Activated CD4-positive, alpha-beta T cell treated with anti-CD3 and anti-CD28 coated beads, Interleukin-2, amount 50 U/mL, for 1 hour (primary cell): ENCODE data around the gene IL32.
"Not testable (repeated sequence)": the region's sequence is repeated elsewhere in the genome, so short reads cannot be mapped to it uniquely, and the experiment has no call there.

Experiments used
- DNase-seq: peaks from one replicate; pipeline ENCODE4 v3.0.0-alpha.2; 2020

IL32 gene

GRCh38 chr16:3028716-3029319 is 36.6 kb upstream of the IL32 start:
- DNase-seq, result no peak

- no peak for DNase-seq
These were observed 35.8 kb upstream of the IL32 start for GRCh38 chr16:3029491-3030221.

- DNase-seq, result no peak
These were observed 34.9 kb upstream of the IL32 start for GRCh38 chr16:3030222-3031212.

DNA sequence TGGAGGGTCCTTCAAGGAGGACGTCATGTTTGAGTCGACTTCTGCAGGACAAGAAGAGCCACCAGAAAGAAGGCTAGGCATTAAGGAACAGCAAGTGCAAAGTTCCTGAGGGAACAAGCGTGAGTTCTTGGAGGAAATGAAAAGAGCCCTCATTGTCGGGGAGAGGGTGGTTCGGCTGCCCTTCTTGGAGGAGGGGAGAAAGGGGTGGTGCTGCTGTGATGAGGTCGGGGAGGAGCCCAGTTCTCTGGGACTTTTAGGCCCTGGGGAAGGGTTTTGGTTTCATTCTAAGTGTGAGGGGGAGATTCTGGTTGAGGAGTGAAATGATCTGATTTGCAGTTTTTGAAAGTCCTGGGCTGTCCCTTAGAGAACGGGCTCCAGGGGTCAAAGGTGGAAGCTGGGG is 32.8 kb upstream of the IL32 start:
- no peak for DNase-seq

DNA sequence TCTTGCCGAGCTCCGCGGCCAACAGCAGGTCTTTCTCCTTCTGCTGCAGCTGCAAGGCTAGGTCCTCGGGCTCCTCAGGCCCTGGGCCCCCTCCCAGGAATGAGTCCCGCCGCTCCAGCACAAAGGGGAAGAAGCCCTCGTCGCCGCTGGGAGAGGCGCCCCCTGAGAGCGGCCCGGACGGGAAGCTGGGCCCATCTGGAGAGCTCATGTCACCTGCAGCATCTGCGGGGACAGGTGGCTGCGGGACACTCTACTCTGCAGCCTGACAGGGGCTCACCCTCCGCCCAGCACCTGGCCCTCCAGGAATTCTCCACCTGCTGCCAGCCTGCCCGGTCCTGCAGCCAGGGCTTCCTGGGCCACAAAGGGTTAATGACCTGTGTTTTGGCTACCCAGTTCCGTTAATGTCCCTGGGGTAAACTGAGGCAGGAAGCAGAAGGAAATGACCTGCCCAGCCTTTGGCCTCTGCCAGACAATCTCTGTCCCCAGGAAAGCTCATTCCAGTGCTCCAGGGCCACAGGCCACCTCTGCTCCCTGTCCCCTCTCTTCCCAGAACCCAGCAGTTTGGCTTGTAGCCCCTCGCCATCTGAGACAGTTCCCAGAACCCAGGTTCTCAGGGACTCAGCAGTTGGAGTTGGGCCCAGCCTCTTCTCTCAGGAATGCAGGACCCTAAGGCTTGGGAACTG is 30.0 kb upstream of the IL32 start:
- DNase-seq, result no peak

- no peak for DNase-seq
These were observed 29.3 kb upstream of the IL32 start for GRCh38 chr16:3035972-3036725.

GRCh38 chr16:3036726-3037315 is 28.6 kb upstream of the IL32 start, which contains the start of gene BICDL2:
Gene BICDL2, minus strand, starts transcription at chr16:3036944. Its CDS starts 1,448 bp downstream, at chr16:3035496.
- no peak for DNase-seq

GRCh38 chr16:3038256-3038655 is 27.2 kb upstream of the IL32 start:
- DNase-seq, result no peak

- DNase-seq, result no peak
These were observed 26.5 kb upstream of the IL32 start for GRCh38 chr16:3038896-3039295.

DNA sequence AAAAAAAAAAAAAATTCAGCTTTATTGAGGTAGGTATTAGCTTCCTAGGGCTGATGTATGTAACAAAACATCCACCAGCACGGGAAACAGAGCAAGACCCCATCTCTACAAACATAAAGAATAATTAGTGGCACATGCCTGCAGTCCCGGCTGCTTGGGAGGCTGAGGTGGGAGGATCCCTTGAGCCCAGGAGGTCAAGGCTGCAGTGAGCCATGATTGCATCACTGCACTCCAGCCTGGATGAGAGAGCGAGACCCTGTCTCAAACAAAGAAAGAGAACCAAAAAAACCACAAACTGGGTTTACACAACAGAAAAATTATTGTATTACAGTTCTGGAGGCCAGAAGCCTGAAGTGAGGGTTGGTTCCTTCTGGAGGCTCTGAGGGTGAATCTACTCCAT is 23.1 kb upstream of the IL32 start:
- no peak for DNase-seq

GRCh38 chr16:3044708-3045107 is 20.7 kb upstream of the IL32 start:
- DNase-seq, result no peak

DNA sequence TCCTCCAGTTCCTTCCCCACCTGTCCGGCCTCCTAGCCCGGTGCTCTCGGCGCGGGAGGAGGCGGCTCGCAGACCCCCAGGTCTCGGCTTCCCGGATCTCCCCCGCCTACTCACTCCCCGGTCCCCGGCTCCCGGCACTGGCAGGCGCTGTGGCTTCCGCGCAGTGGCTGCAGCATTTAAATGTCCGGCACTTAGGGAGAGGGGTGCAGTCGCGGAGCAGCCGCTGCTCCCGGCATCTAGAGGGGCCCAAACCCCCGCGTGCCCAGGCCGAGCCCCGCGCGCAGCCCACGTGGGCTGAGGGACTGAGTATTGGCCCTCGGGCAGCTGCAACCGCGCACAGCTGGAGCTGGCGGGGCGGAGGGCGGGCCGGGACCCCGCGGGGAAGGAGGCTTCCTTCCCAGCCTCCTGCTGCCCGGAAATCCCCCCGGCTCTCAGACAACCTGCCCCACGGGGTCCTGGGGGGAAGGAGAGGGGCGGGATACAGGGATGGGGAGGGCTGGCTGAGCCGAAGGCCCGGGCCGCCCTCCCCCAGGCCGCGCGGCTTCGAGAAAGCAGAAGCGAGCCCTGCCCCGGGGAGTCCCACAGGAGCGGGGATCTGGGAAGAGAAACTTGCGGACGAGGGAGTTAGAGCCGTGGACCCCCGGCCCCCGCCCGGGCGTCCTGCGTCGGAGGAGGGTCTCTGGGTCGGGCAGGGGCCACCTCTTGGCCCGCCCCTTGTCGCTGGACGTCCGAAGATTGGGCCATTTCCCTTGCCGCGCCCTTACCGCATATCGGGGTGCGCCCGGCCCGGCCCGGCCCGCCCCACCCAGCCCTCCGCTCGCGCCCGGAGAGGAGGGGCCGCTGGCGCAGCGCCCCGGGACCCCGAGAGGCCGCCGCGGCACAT is 19.4 kb upstream of the IL32 start, which contains the start of gene MMP25:
Gene MMP25, plus strand, starts transcription at position 804 of the 883 bp plus-strand sequence. CDS start 357 bp downstream, outside the sequence.
- DNase-seq, result no peak

- no peak for DNase-seq
These were observed 18.6 kb upstream of the IL32 start for GRCh38 chr16:3046641-3047386.

DNA sequence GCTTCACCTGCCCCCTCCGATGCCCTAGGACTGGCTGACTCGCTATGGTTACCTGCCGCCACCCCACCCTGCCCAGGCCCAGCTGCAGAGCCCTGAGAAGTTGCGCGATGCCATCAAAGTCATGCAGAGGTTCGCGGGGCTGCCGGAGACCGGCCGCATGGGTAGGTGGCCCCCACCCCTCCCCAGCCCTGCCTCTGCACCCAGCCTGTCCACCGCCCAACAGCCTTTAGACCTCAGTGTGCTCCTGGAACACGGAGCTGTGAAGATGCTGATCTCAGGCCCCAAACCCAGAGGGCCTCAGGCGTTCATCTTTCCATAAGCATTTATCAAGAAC is 18.1 kb upstream of the IL32 start:
- DNase-seq, result no peak

- no peak for DNase-seq
These were observed 15.4 kb upstream of the IL32 start for GRCh38 chr16:3049921-3050481.

DNA sequence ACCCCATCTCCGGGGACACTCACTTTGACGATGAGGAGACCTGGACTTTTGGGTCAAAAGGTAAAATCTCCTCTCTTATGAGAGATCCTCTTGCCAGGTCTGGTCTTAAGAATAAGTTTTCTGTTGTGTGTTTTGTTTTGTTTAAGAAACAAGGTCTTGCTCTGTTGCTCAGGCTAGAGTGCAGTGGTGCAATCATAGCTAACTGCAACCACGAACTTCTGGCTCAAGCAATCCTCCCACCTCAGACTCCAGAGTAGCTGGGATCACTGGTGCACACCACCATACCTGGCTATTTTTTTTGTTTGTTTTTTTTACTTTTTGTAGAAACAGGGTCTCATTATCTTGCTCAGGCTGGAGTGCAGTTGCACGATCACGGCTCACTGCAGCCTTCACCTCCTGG is 15.0 kb upstream of the IL32 start:
- DNase-seq, result no peak

DNA sequence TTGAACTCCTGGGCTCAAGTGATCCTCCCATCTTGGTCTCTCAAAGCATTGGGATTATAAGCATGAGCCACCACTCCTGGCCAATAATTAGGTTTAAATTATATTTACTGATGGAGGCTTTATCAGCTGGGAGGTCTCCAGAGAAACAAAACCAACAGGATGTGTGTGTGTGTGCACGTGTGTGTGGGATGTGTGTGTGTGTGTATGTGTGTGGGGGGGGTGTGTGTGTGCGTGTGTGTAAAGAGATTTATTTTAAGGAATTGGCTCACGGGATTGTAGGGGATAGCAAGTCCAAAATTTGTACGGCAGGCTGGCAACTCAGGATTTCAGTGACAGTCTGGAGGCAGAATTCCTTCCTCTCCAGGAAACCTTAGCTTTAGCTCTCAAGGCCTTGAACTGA is 14.4 kb upstream of the IL32 start:
- no peak for DNase-seq

DNA sequence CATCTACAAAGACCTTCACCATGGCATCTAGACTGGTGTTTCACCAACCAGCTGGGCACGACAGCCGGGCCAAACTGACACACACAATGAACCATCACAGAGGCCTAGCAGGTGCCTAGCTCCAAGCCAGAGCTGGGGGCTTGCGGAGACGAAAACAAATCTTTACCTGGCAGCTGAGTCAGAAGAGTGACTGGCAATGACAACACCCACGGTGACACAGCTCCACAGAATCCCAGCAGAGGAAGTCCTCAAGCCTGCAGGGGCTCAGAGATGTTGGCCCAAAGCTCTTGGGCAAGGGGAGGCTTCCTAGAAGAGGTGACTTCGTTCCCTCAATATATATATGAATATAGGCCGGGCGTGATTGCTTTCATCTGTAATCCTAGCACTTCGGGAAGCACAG is 13.9 kb upstream of the IL32 start:
- no peak for DNase-seq

- DNase-seq, result not testable (repeated sequence)
These were observed 12.7 kb upstream of the IL32 start for GRCh38 chr16:3052571-3053329.
